Measurements from ENCODE around the gene ZNF385B. TPM values are rescaled to one million over a fixed set of nuclear protein-coding genes. Genes with fewer than 3 reads are reported as not detected.

ZNF385B gene
- total RNA-seq, 4 donors from 2014 or later: 1.6 to 7.4 (median 3.9) TPM; not detected in 1

DNA sequence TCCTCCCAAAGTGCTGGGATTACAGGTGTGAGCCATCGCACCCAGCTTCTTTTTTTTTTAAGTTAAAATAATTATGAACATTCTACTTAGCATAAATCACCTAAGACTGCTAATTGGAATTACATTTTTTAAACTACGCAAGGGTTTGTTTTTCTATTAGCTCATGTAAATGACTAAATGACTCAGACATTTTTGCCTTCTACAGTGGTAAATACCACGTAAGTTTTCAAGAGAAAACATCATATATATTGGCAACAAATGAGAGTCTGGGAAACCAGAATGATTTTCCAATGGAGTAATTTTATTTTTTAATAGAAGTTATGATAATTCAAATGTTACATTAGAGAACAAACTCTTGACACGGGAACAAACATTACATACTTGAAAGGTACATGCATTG lies 259.0 kb downstream of the ZNF385B start:
- H3K27ac ChIP-seq: no peak overlapping the region
- no peaks in the 10 kb centered on the region for H3K27me3 ChIP-seq
- no peaks in the 10 kb centered on the region for H3K9me3 ChIP-seq
- TF ChIP-seq POLR2A (IDR thresholded peaks at IDR 0.05): no peak
- TF ChIP-seq, protein P1, sequence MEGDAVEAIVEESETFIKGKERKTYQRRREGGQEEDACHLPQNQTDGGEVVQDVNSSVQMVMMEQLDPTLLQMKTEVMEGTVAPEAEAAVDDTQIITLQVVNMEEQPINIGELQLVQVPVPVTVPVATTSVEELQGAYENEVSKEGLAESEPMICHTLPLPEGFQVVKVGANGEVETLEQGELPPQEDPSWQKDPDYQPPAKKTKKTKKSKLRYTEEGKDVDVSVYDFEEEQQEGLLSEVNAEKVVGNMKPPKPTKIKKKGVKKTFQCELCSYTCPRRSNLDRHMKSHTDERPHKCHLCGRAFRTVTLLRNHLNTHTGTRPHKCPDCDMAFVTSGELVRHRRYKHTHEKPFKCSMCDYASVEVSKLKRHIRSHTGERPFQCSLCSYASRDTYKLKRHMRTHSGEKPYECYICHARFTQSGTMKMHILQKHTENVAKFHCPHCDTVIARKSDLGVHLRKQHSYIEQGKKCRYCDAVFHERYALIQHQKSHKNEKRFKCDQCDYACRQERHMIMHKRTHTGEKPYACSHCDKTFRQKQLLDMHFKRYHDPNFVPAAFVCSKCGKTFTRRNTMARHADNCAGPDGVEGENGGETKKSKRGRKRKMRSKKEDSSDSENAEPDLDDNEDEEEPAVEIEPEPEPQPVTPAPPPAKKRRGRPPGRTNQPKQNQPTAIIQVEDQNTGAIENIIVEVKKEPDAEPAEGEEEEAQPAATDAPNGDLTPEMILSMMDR (IDR thresholded peaks at IDR 0.05): no peak
- H3K4me3 ChIP-seq: no peak overlapping the region
- DNase-seq: no peak
- H3K4me1 ChIP-seq: no peaks in the 10 kb centered on the region
- H3K36me3 ChIP-seq: no peaks in the 10 kb centered on the region

DNA sequence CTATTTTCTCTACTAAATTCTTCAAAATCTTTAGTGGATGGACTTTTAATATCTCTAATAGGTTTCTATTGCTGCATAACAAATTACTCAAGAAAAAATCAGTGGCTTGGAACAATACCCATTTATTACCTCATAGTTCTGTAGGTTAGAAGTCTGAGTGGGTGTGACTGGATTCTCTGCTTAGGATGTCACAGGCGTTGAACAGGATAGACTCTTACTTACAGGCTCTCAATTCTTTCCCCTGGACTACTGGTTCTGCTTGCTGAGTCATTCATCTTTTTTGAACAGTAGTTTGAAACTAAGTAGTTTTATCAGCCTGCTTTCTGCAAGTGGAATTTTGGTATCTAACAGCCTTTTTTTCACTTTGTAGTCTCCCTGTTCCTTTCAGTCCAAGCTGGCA lies 265.4 kb downstream of the ZNF385B start:
- Histone ChIP-seq H3K27me3 (no peaks in the 10 kb centered on the region), H3K4me1 (no peaks in the 10 kb centered on the region), H3K4me3 (no peak overlapping the region), H3K36me3 (no peaks in the 10 kb centered on the region), H3K9me3 (no peaks in the 10 kb centered on the region), H3K27ac (no peak overlapping the region)
- no peak for TF ChIP-seq POLR2A (IDR thresholded peaks at IDR 0.05)
- TF ChIP-seq, protein P1 (IDR thresholded peaks at IDR 0.05): no peak
- no peak for DNase-seq

DNA sequence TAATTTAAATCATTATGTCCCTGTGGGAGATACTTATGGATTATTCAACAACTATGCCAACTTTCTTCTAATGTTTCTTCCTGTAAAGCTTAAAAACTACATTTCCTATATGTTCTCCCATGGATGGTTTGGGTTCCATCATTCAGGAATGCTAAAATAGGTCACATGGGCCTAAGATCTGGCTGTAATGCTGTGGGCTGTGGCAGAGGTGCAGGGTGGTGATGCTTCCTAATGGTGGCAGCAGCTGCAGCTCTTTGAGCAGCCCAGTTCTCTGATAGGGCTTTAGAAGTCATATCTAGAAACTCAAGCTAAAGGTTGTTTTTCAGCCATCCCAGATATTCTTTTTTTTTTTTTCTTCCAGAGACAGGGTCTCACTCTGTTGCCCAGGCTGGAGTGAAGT lies 266.1 kb downstream of the ZNF385B start:
- DNase-seq: no peak
- Histone ChIP-seq H3K4me1 (no peaks in the 10 kb centered on the region), H3K27ac (no peak overlapping the region), H3K27me3 (no peaks in the 10 kb centered on the region), H3K9me3 (no peaks in the 10 kb centered on the region), H3K36me3 (no peaks in the 10 kb centered on the region), H3K4me3 (no peak overlapping the region)
- TF ChIP-seq, protein P1 (IDR thresholded peaks at IDR 0.05): no peak
- no peak for TF ChIP-seq POLR2A (IDR thresholded peaks at IDR 0.05)

DNA sequence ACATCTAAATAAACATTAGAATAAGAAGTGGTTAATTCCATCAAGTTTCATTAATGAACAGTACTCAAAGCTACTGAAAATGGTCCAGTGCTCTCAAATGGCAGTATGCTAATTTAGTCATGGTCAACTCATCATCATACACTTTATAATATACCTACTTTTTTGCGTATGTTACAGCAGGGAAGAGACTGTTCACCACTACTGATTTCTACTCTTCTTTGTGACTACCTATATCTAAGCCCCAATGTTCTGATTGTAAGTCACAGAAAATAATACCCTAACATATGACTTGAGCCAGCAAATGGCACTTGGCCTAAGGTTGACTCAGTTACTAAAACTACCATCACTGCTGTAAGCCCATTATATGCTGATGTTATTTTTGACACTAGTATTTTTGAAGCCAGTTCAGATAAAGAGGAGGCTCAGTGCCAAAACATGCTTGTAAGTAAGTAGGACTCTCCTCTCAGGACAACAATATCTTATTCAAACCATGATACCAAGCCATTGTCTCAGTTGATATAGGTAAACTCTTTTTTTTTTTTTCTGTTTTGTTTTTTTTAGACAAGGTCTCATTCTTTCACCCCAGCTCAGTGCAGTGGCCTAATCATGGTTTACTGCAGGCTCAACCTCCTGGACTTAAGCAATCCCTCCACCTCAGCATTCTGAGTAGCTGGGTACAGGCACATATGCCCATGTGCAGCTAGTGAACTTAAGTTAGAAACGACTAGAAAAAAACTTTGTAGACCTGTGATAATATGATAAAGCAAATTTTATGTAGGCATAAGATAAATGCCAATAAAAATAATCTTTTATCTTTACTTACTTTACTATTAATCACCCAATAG lies 266.9 kb downstream of the ZNF385B start:
- no peaks in the 10 kb centered on the region for H3K4me1 ChIP-seq
- no peaks in the 10 kb centered on the region for H3K36me3 ChIP-seq
- H3K27me3 ChIP-seq: no peaks in the 10 kb centered on the region
- no peak overlapping the region for H3K4me3 ChIP-seq
- TF ChIP-seq POLR2A (IDR thresholded peaks at IDR 0.05): no peak
- TF ChIP-seq, protein P1 (IDR thresholded peaks at IDR 0.05): no peak
- no peak for DNase-seq
- no peak overlapping the region for H3K27ac ChIP-seq
- no peaks in the 10 kb centered on the region for H3K9me3 ChIP-seq

DNA sequence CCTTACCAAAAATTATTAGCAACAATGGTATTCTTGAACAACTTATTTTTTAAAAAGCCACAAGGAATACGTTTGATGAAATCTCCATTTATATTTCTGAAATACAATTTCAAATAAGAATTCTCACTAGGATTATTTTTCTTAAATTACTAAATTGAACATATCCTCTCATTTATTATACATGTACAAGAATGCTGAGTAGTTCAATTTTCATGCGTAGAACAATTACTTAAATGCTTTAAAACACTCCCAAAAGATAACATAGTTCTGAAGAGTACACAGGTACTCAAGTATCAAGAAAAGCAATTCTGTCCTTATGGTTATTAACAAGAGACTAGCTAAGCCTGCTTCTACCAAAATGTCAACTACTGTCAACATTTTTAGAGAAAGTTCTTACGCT lies 268.1 kb downstream of the ZNF385B start:
- Histone ChIP-seq H3K27me3 (no peaks in the 10 kb centered on the region), H3K4me1 (no peaks in the 10 kb centered on the region), H3K4me3 (no peak overlapping the region), H3K36me3 (no peaks in the 10 kb centered on the region), H3K27ac (no peak overlapping the region), H3K9me3 (no peaks in the 10 kb centered on the region)
- DNase-seq: no peak
- TF ChIP-seq, protein P1 (IDR thresholded peaks at IDR 0.05): no peak
- TF ChIP-seq POLR2A (IDR thresholded peaks at IDR 0.05): no peak

All from Peyer's patch (tissue), 4 donors.